Measurements from ENCODE around the gene ASCC3.

GRCh38 chr6:100459592-100460184, 421.4 kb downstream of the ASCC3 start:
- TF ChIP-seq CTCF (IDR thresholded peaks at IDR 0.05) (no peak), POLR2A (IDR thresholded peaks at IDR 0.05) (no peak)

Data from testis (tissue), 2 donors.